Measurements from ENCODE around the gene RASSF7.

RASSF7 gene

GRCh38 chr11:541433-541885 is 19.3 kb upstream of the RASSF7 start:
- no peak for TF ChIP-seq CTCF (IDR thresholded peaks at IDR 0.05; ENCODE audit: extremely low read depth, insufficient read depth, missing control alignments)
- no peak for DNase-seq (ENCODE audit: low spot score)
- in situ Hi-C loops (cut with MboI; ENCODE audit: low pct_unique_long_range_greater_than_20kb, low sequenced_read_pairs, unreplicated experiment) = no loop called here

GRCh38 chr11:544817-545166 is 16.0 kb upstream of the RASSF7 start:
- no peak for TF ChIP-seq CTCF (IDR thresholded peaks at IDR 0.05; ENCODE audit: extremely low read depth, insufficient read depth, missing control alignments)
- DNase-seq (ENCODE audit: low spot score) = no peak
- in situ Hi-C loops (cut with MboI; ENCODE audit: low pct_unique_long_range_greater_than_20kb, low sequenced_read_pairs, unreplicated experiment) = no loop called here

GRCh38 chr11:545171-545570 is 15.6 kb upstream of the RASSF7 start:
- DNase-seq (ENCODE audit: low spot score) = no peak
- in situ Hi-C loops (cut with MboI; ENCODE audit: low pct_unique_long_range_greater_than_20kb, low sequenced_read_pairs, unreplicated experiment) = no loop called here
- TF ChIP-seq CTCF (IDR thresholded peaks at IDR 0.05; ENCODE audit: extremely low read depth, insufficient read depth, missing control alignments) = no peak

GRCh38 chr11:548700-549603 is 11.8 kb upstream of the RASSF7 start:
- in situ Hi-C loops (cut with MboI; ENCODE audit: low pct_unique_long_range_greater_than_20kb, low sequenced_read_pairs, unreplicated experiment) = no loop called here
- DNase-seq (ENCODE audit: low spot score) = no peak
- no peak for TF ChIP-seq CTCF (IDR thresholded peaks at IDR 0.05; ENCODE audit: extremely low read depth, insufficient read depth, missing control alignments)

GRCh38 chr11:550021-550745 is 10.6 kb upstream of the RASSF7 start:
- in situ Hi-C loops (cut with MboI; ENCODE audit: low pct_unique_long_range_greater_than_20kb, low sequenced_read_pairs, unreplicated experiment) = loop anchor here (10.0 kb wide), 1 partner anchor 165 kb away; no protein-coding TSS in a partner anchor
- DNase-seq (ENCODE audit: low spot score) = no peak
- TF ChIP-seq CTCF (IDR thresholded peaks at IDR 0.05; ENCODE audit: extremely low read depth, insufficient read depth, missing control alignments) = no peak

- TF ChIP-seq CTCF (IDR thresholded peaks at IDR 0.05; ENCODE audit: extremely low read depth, insufficient read depth, missing control alignments) = no peak
- in situ Hi-C loops (cut with MboI; ENCODE audit: low pct_unique_long_range_greater_than_20kb, low sequenced_read_pairs, unreplicated experiment) = loop anchor here (10.0 kb wide), 1 partner anchor 164 kb away; no protein-coding TSS in a partner anchor
- no peak for DNase-seq (ENCODE audit: low spot score)
Observed at GRCh38 chr11:550746-551085, 10.1 kb upstream of the RASSF7 start.

Data from GM13977 (cell line).